ENCODE measurements around the gene PGAP3.
"Not testable (repeated sequence)": the region's sequence is repeated elsewhere in the genome, so short reads cannot be mapped to it uniquely, and the experiment has no call there.

The PGAP3 gene

GRCh38 chr17:39715375-39716072 is 27.7 kb upstream of the PGAP3 start:
- no peak for DNase-seq (ENCODE audit: low read depth)

DNA sequence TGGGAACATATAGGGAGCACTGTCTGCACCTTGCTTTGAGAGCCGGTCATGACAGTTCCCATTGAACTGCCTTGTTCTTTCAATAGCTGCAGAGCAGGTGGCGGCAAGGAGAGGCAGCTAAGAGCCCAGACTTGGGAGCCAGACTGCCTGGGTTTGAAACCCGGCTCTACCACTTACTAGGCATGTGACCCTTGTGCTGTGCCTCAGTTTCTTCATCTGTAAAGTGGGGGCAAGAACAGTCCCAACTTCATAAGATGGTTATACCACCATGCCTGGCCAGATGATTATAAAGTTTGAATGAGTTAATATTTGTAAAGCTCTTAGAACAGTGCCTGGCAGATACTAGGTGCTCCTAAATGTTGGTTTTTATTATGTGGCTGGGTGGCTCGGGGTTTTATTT is 26.4 kb upstream of the PGAP3 start:
- no peak for DNase-seq (ENCODE audit: low read depth)

GRCh38 chr17:39711851-39712250 is 24.0 kb upstream of the PGAP3 start:
- no peak for DNase-seq (ENCODE audit: low read depth)

GRCh38 chr17:39711071-39711470 is 23.2 kb upstream of the PGAP3 start:
- DNase-seq (ENCODE audit: low read depth) = not testable (repeated sequence)

GRCh38 chr17:39709998-39710964 is 22.4 kb upstream of the PGAP3 start:
- no peak for DNase-seq (ENCODE audit: low read depth)

DNA sequence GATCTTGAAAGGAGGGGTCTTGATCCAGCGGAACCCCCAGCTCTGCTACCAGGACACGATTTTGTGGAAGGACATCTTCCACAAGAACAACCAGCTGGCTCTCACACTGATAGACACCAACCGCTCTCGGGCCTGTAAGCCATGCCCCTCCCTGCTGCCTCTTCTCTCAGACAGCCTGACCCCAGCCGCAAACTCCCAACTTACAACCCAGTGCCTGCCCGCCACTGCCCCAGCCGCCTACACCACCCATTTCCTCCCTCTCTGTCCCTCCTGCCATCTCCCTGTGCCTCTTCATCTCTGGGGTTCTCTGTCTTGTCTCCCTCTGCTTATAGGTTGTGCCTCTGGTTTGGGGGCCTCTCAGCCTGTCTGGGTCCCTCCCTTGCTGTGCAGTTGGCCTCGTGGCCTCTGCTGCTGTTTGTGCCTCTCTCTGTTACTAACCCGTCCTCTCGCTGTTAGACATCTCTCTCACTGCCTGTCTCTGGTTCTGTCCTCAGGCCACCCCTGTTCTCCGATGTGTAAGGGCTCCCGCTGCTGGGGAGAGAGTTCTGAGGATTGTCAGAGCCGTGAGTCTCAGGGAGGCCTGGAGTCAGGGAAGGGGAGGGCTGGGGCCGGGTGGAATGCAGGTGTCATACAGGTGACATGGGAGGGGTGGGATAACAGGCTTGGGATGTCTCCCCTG is 21.6 kb upstream of the PGAP3 start:
- DNase-seq (ENCODE audit: low read depth) = no peak

GRCh38 chr17:39706921-39707337 is 19.1 kb upstream of the PGAP3 start:
- no peak for DNase-seq (ENCODE audit: low read depth)

DNA sequence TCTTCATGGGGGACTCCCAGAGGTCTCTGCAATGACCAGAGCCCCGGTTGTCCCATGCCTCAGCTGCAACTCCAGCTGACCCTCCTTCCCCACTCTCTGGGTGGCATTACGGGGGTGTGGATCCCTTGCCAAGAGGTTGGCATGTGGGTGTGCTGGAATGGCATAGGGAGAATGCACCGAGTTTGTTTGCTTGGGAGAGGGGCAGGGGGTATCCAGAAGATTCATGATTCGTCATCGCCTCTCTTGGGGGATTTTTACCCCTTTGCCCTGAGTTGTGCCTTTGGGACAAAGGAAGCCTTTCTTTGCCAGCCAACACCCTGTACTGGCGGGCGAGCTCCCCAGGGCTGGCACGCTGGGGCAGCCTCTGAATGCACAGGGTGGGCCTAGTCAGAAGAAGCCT is 18.5 kb upstream of the PGAP3 start:
- DNase-seq (ENCODE audit: low read depth) = no peak

GRCh38 chr17:39705786-39706348 is 18.0 kb upstream of the PGAP3 start:
- no peak for DNase-seq (ENCODE audit: low read depth)

- peak; percentile 41 for DNase-seq (ENCODE audit: low read depth)
Measured at GRCh38 chr17:39704821-39705551, 17.1 kb upstream of the PGAP3 start.

DNA sequence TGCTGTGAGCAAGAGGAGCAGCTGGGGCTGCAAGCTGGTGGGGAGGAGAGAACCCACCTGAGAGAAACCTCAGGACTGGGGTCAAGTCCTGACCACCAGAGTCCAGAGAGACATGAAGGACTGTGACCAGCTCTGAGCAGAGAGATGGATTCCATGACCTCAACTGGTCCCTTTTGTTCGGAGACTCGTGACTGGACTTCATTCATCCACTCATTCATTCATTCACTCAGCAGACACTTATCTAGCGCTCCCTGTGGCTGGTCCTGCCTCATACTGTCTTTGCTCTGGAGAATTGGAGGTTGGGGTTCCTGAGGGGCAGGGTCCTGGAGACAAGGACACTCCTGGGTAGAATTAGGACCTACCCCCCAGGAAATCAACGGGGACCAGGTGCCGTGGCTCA is 16.1 kb upstream of the PGAP3 start:
- DNase-seq (ENCODE audit: low read depth) = no peak

GRCh38 chr17:39702901-39703893 is 15.3 kb upstream of the PGAP3 start:
- no peak for DNase-seq (ENCODE audit: low read depth)

GRCh38 chr17:39701784-39702422 is 14.0 kb upstream of the PGAP3 start:
- DNase-seq (ENCODE audit: low read depth) = peak; percentile 15

DNA sequence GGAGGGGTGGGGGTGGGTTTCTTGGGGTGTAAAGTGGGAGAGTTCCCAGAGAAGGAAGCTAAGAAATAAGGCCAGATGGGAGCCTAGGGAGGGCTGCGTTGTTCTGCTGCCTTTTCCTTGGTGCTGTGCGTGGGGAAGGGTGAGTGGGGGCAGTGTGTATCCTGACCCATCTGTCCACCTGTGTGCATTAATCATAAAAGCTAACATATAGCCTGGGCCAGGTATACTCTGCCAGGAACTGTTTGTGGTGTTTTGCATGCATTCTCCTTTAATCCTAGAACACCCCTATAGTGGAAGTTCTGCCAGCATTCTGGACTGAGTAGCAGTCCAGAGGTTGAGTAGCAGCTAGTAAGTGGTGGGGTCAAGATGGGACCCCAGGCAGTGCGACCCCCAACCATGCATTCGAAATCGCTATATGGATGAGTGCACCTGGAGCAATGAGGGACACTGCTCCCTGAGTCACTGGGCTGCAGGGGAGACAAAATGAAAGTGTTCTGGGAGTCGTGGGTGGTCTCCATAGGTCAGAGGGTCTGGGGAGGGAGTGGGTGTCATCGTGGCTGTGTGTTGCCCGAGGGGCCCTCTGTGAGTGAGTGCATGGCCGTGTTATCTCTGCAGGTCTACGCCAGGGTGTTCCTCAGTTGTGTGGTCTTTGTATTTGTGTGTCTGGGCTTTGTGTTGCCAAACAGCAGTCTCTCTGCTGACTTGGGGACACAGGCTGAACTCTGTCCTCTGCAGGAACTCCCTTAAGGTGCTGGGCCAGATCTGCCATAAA is 13.3 kb upstream of the PGAP3 start:
- no peak for DNase-seq (ENCODE audit: low read depth)

GRCh38 chr17:39700148-39700987 is 12.5 kb upstream of the PGAP3 start:
- peak; percentile 32 for DNase-seq (ENCODE audit: low read depth)

- peak; percentile 85 for DNase-seq (ENCODE audit: low read depth)
Measured at GRCh38 chr17:39699818-39700147, 11.9 kb upstream of the PGAP3 start, which contains the start of gene ERBB2. ERBB2 (plus strand) TSS chr17:39700064; CDS start chr17:39700239, 175 bp downstream.

DNA sequence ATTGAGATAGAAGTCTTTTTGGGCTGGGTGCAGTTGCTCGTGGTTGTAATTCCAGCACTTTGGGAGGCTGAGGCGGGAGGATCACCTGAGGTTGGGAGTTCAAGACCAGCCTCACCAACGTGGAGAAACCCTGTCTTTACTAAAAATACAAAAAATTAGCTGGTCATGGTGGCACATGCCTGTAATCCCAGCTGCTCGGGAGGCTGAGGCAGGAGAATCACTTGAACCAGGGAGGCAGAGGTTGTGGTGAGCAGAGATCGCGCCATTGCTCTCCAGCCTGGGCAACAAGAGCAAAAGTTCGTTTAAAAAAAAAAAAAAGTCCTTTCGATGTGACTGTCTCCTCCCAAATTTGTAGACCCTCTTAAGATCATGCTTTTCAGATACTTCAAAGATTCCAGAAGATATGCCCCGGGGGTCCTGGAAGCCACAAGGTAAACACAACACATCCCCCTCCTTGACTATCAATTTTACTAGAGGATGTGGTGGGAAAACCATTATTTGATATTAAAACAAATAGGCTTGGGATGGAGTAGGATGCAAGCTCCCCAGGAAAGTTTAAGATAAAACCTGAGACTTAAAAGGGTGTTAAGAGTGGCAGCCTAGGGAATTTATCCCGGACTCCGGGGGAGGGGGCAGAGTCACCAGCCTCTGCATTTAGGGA is 11.4 kb upstream of the PGAP3 start:
- not testable (repeated sequence) for DNase-seq (ENCODE audit: low read depth)

- no peak for DNase-seq (ENCODE audit: low read depth)
Measured at GRCh38 chr17:39697961-39698360, 10.1 kb upstream of the PGAP3 start.

Measured in EH (cell line).